Lung (tissue), 12 donors: ENCODE results near the gene RRM2. TPM values are rescaled to one million over a fixed set of nuclear protein-coding genes. Genes with fewer than 3 reads are reported as not detected.
A peak's percentile ranks its signal among the peaks of the same experiment; 100 is the strongest.

Experiments
- ATAC-seq: fragments of 200-7000 bp; cut with Tn5 transposase; one replicate; pipeline ENCODE4 v1.9.1; 2020; ENCODE audit warnings: moderate number of reproducible peaks; ENCODE audit not compliant: insufficient read depth, low FRiP score
- DNase-seq, 3 donors: peaks; one replicate each; pipeline ENCODE4 v3.0.0-alpha.2; 2013 to 2017
- H3K27ac ChIP-seq, 2 donors: one replicate each; pipeline ENCODE4 v1.5.1; 2013; ENCODE audit warnings: mild to moderate bottlenecking in 2 of 2, moderate library complexity in 2 of 2, control low read depth in 1 of 2, inconsistent platforms in 1 of 2, low read depth in 1 of 2, low read length in 1 of 2
- H3K27me3 ChIP-seq, 3 donors: one replicate each; pipeline ENCODE4 v1.5.1; 2013; ENCODE audit warnings: low read length in 2 of 3; ENCODE audit not compliant: control insufficient read depth in 3 of 3, insufficient read depth in 3 of 3
- H3K36me3 ChIP-seq, 4 donors: one replicate each; pipeline ENCODE4 v1.5.1; 2013; ENCODE audit warnings: low read length in 4 of 4, mild to moderate bottlenecking in 1 of 4, moderate library complexity in 1 of 4; ENCODE audit not compliant: control insufficient read depth in 4 of 4, insufficient read depth in 4 of 4
- H3K4me1 ChIP-seq, 5 donors: one replicate each; pipeline ENCODE4 v1.5.1; 2013; ENCODE audit warnings: low read length in 5 of 5, mild to moderate bottlenecking in 2 of 5, moderate library complexity in 1 of 5; ENCODE audit not compliant: control insufficient read depth in 5 of 5, insufficient read depth in 5 of 5
- H3K4me3 ChIP-seq: one replicate; pipeline ENCODE4 v1.5.1; 2013; ENCODE audit warnings: mild to moderate bottlenecking, control low read depth, moderate library complexity
- H3K9ac ChIP-seq, 2 donors: one replicate each; pipeline ENCODE4 v1.5.1; 2013; ENCODE audit warnings: low read length in 2 of 2, control low read depth in 1 of 2; ENCODE audit not compliant: insufficient read depth in 1 of 2
- H3K9me3 ChIP-seq, 4 donors: one replicate each; pipeline ENCODE4 v1.5.1; 2013; ENCODE audit warnings: low read length in 3 of 4, mild to moderate bottlenecking in 1 of 4, moderate library complexity in 1 of 4; ENCODE audit not compliant: control insufficient read depth in 4 of 4, insufficient read depth in 3 of 4
- CTCF ChIP-seq: IDR thresholded peaks from 2 replicates; pipeline ENCODE4 v1.5.1; 2012; ENCODE audit warnings: mild to moderate bottlenecking; ENCODE audit errors: control extremely low read depth, extremely low read depth
- WGBS, 2 donors: extraction: QIAGEN DNeasy Blood & Tissue Kit; methylation state at CpG; one replicate each; pipeline ENCODE4 v1.1.7; 2013; 5-methylcytosine and 5-hydroxymethylcytosine counted together
- polyA plus RNA-seq, 2 donors: library from polyadenylated mRNA; stranded (reverse); fragments of 200-250 nt; gene quantifications; one replicate each; pipeline ENCODE4 v1.2.1, GENCODE V29; 2013
- total RNA-seq, 2 donors: library from RNA; depleted of rRNA in 1 of 2; stranded (reverse); fragments of >200 nt in 1 of 2; gene quantifications; one replicate each; pipeline ENCODE4 v1.2.1, GENCODE V29; 2014 to 2021
- donor health status: control.
- donor health status: control.
- donor health status: Bipolar disorder and iron deficiency.
- donor health status: healthy.
- donor health status: DM: yes; HTN: yes; CAD: no.

The RRM2 gene
- total and polyA plus RNA-seq, 4 donors, result 4.8 to 15.6 (median 5.7) TPM

GRCh38 chr2:10167316-10167715, 44.8 kb downstream of the RRM2 start:
- 92 to 95% methylated on average over 11 of the region's 11 CpGs for WGBS, 2 donors
- H3K27ac ChIP-seq, result no peak overlapping the region
- DNase-seq (no peak), ATAC-seq (no peak)
- no peak for TF ChIP-seq CTCF
- H3K27me3 ChIP-seq, result no peaks in the 10 kb centered on the region
- no peak overlapping the region for H3K9ac ChIP-seq
- no peak overlapping the region for H3K4me3 ChIP-seq
- no peaks in the 10 kb centered on the region for H3K36me3 ChIP-seq
- no peaks in the 10 kb centered on the region for H3K9me3 ChIP-seq
- peaks cover 0 to 19% (median 4%) of the 10 kb centered on the region in 5 donors for H3K4me1 ChIP-seq

GRCh38 chr2:10168221-10168620, 45.7 kb downstream of the RRM2 start:
- TF ChIP-seq CTCF, result no peak
- H3K4me1 ChIP-seq, result peaks cover 0 to 19% (median 4%) of the 10 kb centered on the region in 5 donors
- H3K36me3 ChIP-seq, result no peaks in the 10 kb centered on the region
- H3K27ac ChIP-seq, result no peak overlapping the region
- no peaks in the 10 kb centered on the region for H3K27me3 ChIP-seq
- no peaks in the 10 kb centered on the region for H3K9me3 ChIP-seq
- DNase-seq (no peak), ATAC-seq (no peak)
- H3K9ac ChIP-seq, result no peak overlapping the region
- 94 to 96% methylated on average over 5 of the region's 5 CpGs for WGBS, 2 donors
- no peak overlapping the region for H3K4me3 ChIP-seq

DNA sequence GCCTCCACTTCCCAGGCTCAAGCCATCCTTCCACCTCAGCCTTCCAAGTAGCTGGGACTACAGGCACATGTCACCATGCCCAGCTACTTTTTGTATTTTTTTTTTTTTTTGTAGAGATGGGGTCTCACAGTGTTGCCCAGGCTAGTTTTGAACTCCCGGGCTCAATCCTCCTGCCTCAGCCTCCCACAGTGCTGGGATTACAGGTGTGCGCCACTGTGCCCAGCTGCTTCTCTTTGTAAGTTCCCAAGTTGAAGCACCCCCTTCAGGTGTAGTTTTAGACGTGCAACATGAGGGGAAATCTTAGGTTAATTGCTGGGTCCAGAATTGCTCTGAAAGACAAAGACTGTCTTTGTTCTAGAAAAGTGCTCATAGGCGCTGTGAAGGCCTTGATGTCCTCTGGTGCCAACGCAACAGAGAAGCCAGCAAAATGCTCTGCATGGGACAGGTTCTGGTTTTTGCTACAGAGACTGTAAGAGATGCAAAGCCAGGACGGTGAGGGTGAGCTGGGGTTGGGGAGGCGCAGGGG, 46.6 kb downstream of the RRM2 start:
- Histone ChIP-seq H3K4me1 (peaks cover 0 to 19% (median under 1%) of the 10 kb centered on the region in 5 donors), H3K9ac (no peak overlapping the region), H3K36me3 (no peaks in the 10 kb centered on the region), H3K27ac (no peak overlapping the region), H3K4me3 (no peak overlapping the region), H3K27me3 (no peaks in the 10 kb centered on the region), H3K9me3 (no peaks in the 10 kb centered on the region)
- ATAC-seq (no peak), DNase-seq (no peak)
- 95 to 97% methylated on average over 7 of the region's 7 CpGs for WGBS, 2 donors
- TF ChIP-seq CTCF, result no peak

DNA sequence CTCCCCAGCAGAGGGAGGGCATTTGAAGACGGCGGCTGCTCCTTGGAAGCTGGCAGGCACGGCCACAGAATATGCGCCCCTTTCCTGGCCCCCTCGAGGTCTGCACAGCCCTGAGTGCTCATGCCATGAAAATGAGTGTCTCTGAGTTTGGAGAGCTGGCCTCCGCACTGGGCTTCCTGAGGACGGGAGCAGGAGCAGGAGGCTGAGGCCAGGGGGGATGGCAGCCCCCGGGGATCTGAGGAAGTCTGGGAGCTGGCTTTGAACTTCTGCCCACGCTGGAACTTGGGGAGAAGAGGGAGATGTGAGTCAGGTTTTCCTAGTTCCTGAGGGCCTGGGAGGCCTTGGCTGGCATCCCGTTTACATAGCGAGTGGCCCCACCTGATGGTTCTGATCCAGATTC, 47.0 kb downstream of the RRM2 start:
- no peak overlapping the region for H3K27ac ChIP-seq
- H3K27me3 ChIP-seq, result no peaks in the 10 kb centered on the region
- 74 to 80% methylated on average over 9 to 11 of the region's 11 CpGs for WGBS, 2 donors
- no peak for ATAC-seq
- DNase-seq, result peak in 1 of 3 donors; percentile 17
- no peak overlapping the region for H3K4me3 ChIP-seq
- no peak overlapping the region for H3K9ac ChIP-seq
- peaks cover 0 to 19% (median 0%) of the 10 kb centered on the region in 5 donors for H3K4me1 ChIP-seq
- H3K36me3 ChIP-seq, result no peaks in the 10 kb centered on the region
- TF ChIP-seq CTCF, result no peak
- H3K9me3 ChIP-seq, result no peaks in the 10 kb centered on the region
